Cardiac atrium fibroblast (primary cell): ENCODE measurements around the gene MYOCD. TPM values are rescaled to one million over a fixed set of nuclear protein-coding genes. Genes with fewer than 3 reads are reported as not detected.

Experiments used
- total RNA-seq: library from RNA; depleted of rRNA; stranded (reverse); fragments of >200 nt; gene quantifications from 2 replicates; pipeline ENCODE4 v1.2.3, GENCODE V29; 2015

Gene MYOCD, protein sequence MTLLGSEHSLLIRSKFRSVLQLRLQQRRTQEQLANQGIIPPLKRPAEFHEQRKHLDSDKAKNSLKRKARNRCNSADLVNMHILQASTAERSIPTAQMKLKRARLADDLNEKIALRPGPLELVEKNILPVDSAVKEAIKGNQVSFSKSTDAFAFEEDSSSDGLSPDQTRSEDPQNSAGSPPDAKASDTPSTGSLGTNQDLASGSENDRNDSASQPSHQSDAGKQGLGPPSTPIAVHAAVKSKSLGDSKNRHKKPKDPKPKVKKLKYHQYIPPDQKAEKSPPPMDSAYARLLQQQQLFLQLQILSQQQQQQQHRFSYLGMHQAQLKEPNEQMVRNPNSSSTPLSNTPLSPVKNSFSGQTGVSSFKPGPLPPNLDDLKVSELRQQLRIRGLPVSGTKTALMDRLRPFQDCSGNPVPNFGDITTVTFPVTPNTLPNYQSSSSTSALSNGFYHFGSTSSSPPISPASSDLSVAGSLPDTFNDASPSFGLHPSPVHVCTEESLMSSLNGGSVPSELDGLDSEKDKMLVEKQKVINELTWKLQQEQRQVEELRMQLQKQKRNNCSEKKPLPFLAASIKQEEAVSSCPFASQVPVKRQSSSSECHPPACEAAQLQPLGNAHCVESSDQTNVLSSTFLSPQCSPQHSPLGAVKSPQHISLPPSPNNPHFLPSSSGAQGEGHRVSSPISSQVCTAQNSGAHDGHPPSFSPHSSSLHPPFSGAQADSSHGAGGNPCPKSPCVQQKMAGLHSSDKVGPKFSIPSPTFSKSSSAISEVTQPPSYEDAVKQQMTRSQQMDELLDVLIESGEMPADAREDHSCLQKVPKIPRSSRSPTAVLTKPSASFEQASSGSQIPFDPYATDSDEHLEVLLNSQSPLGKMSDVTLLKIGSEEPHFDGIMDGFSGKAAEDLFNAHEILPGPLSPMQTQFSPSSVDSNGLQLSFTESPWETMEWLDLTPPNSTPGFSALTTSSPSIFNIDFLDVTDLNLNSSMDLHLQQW
- total RNA-seq: under 0.01 TPM in 1 of 2 replicates, not detected in the other

DNA sequence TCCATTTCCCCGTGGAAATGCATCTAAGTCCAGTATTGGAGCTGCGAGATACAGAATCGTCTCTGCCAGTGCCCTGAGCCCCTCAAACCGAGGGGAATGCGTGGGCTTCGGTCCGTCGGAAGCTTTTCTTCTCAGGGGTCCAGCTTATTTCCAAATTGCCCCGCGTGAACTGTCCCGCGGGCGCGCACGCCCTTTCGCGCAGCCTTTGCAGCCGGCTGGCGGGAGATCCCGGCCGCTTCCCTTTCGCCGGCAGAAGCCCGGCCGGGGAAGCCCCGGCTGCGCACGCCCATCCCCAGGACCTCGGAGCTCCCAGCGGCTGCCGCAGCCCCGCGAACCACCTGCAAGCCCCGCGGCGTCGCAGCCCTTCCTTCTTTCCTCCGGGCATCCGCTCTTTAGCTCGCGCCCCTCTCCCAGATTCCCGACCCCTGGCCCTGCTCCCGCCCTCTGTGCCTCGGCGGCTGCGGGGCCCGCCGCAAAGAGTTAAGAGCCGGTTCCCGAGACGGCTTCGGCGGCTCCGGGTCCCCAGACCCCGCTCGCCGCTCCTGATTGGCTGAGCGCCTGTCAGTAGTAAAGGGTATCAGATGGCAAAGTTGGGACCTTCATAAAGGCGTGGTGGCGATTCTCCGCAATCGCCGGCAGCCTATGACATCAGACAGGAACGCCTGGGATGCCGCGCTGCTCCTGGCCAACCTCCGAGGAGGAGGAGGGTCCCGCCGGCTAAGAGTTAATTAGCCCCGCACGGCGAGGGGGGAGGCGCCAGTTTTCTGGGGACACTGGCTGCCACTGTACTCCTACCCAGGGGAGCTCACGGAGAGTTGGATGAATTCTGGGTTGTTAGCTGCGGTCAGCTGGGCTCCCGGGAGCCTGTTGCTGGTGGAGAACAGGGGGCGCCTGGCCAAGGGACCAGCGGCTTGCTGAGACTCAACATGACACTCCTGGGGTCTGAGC lies at the start of gene MYOCD:
TSS of gene MYOCD (plus strand) at position 628 of the 948 bp plus-strand sequence. CDS start at position 927, 299 bp downstream.

DNA sequence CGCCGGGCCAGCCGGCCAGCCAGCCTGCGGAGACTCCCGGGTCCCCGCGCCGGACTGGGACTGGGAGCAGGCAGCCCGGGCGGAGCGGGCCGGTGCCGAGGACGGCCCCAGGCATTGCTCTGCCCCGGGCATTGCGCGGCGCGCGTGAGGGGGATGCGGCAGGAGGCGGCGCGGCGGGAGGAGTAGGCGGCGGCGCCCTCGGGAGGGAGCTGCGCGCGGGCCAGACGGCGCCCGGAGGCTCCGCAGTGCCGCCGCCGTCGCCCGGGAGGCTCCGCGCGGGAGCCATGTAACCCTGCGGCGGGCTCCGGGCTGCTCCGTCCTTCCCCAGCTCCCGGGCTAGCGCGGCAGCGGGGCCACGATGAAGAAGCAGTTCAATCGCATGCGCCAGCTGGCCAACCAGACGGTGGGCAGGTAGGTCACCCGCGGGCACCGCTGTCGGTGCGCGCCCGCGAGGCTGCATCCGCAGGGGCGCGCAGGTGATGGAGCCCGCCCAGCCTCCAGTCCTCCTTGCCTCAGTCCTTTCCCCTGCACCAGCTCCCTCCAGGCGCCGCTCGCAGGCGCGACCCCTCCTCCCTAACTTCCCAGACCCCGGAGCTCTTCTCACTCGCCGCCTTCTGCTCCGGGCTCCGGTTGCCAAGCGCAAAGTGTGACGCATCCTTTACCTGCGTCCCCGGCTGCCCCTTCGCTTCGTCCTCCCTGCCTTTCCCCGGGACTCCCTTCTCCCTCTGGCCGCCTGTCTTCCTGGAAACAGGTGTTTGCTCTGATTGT lies 124.0 kb downstream of the MYOCD start, which contains the start of gene ARHGAP44:
TSS of gene ARHGAP44 (plus strand) at position 18 of the 768 bp plus-strand sequence. CDS start at position 359, 341 bp downstream.

Other genes starting within 250 kb of the MYOCD start
- gene ARHGAP44, start 123.6 kb downstream of the MYOCD start, total RNA-seq: 5.6 and 6.0 TPM in 2 replicates